ENCODE measurements around the gene TEX10.
"Not testable (repeated sequence)": the region's sequence is repeated elsewhere in the genome, so short reads cannot be mapped to it uniquely, and the experiment has no call there.

TEX10 gene

GRCh38 chr9:100352727-100353505, at the start of gene TEX10:
Gene TEX10 (minus strand): TSS chr9:100352942. CDS start chr9:100349363, 3,579 bp downstream.
- peak; percentile 41 for DNase-seq

GRCh38 chr9:100401042-100401441, 48.3 kb upstream of the TEX10 start:
- no peak for DNase-seq

GRCh38 chr9:100397529-100398266, 45.0 kb upstream of the TEX10 start:
- DNase-seq: no peak

GRCh38 chr9:100396769-100397168, 44.0 kb upstream of the TEX10 start:
- no peak for DNase-seq

- DNase-seq: no peak
Measured at GRCh38 chr9:100394816-100395215, 42.1 kb upstream of the TEX10 start.

- DNase-seq: no peak
Measured at GRCh38 chr9:100394032-100394695, 41.4 kb upstream of the TEX10 start.

GRCh38 chr9:100392989-100393388, 40.2 kb upstream of the TEX10 start:
- DNase-seq: not testable (repeated sequence)

- DNase-seq: no peak
Measured at GRCh38 chr9:100379862-100380261, 27.1 kb upstream of the TEX10 start.

- DNase-seq: no peak
Measured at GRCh38 chr9:100377015-100377414, 24.3 kb upstream of the TEX10 start.

GRCh38 chr9:100375658-100376057, 22.9 kb upstream of the TEX10 start:
- DNase-seq: no peak

- DNase-seq: no peak
Measured at GRCh38 chr9:100372648-100373047, 19.9 kb upstream of the TEX10 start.

- DNase-seq: no peak
Measured at GRCh38 chr9:100370064-100370723, 17.5 kb upstream of the TEX10 start.

- no peak for DNase-seq
Measured at GRCh38 chr9:100368672-100369071, 15.9 kb upstream of the TEX10 start.

- DNase-seq: no peak
Measured at GRCh38 chr9:100366121-100366520, 13.4 kb upstream of the TEX10 start.

- no peak for DNase-seq
Measured at GRCh38 chr9:100364013-100364412, 11.3 kb upstream of the TEX10 start.

- DNase-seq: no peak
Measured at GRCh38 chr9:100359057-100359456, 6.3 kb upstream of the TEX10 start.

- DNase-seq: no peak
Measured at GRCh38 chr9:100357501-100357900, 4.8 kb upstream of the TEX10 start.

GRCh38 chr9:100355561-100355960, 2.8 kb upstream of the TEX10 start:
- no peak for DNase-seq

- DNase-seq: no peak
Measured at GRCh38 chr9:100354121-100354800, 1.5 kb upstream of the TEX10 start.

GRCh38 chr9:100352201-100352726, 478 bp downstream of the TEX10 start:
- no peak for DNase-seq

- no peak for DNase-seq
Measured at GRCh38 chr9:100351508-100351907, 1.2 kb downstream of the TEX10 start.

GRCh38 chr9:100350188-100350587, 2.6 kb downstream of the TEX10 start:
- DNase-seq: no peak

Data from DMS79 (cell line).